ENCODE data around the gene SLC28A3.

Gene SLC28A3

DNA sequence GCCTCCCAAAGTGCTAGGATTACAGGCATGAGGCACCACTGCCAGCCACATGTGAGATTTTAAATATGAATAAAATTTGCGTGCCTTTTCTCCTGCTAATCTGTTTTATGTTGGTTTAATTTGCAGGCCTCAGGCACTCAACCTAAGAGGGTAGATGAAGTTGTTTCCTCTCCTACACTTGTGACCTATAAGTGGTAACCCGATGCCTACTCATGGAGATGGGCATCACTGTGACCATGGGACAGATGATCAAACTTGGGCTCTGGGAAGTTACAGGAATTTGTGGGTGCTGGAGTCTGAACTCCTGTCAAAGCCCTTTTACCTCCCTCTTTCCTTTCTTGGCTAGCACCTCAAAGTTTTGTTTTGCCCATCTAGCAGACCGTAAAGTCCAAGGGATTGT, 1.1 kb downstream of the SLC28A3 start:
- DNase-seq, result no peak

DNA sequence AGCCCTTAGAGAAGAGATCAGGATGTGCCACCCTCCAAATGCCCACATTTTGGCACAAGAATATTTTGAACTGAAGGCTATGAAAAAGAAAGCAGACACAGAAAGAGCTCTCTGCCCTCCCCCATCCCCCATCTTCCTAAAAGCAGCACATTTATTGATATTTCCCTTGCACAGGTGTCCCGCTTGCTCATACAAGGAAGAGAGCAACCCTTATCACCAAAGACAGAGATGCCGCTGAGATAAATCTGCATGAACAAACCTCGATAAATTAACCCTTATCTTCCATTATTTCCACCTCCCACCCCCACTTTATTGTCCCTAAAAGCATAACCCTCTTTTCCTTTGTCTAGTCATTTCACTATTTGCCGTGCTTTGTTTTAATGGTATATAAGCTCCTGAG, 1.8 kb downstream of the SLC28A3 start:
- DNase-seq, result no peak

DNA sequence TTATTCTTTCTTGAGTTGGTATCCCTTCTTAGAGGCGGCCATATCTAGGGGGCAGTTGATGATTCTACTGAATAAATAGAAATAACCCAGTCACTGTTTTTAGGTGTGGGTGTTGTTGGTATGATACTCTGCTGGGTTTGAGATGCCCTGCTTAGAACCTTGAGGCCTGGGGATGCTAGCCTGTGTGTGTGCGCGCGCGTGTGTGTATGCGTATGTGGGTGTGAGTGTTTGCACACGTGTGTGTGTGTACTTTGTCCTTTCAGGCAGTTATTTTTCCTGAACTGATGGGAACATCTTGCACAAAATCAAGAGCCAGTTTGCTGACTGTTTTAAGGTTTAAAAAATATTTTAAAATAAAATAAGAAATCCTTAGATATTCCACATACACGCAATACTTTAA, 3.3 kb downstream of the SLC28A3 start:
- DNase-seq, result no peak

DNA sequence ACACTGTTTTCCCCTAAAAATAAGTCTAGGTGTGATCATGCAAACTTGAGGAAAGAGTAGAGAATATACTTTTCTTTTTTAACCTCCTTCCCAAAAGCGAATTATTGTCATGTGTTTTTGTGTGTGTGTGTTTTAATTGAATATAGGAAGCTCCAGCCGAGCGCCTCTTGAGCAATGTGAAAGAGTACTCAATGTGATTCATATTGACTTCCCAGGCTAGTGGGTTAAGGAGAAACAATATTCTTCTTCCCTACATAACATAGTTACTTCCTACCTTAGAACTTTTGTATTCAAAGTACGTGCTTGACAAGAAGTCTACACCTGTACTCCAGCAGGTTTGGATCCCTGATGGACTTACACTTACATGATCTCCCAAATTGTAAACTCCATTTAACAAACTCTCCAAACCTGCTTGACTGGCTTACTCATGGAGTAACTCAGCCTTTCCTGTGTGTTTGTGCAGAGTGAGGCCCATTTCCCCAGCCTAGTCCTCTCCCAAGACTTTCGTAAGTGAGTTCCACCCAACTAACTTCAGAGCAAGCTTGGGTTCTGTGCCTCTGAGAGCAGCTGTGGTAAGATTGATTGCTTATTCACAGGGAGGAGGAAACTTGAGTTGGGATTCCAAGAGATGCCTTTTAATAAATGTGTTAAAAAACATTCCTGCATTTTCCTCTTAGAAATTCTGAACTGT, 9.3 kb downstream of the SLC28A3 start:
- no peak for DNase-seq

DNA sequence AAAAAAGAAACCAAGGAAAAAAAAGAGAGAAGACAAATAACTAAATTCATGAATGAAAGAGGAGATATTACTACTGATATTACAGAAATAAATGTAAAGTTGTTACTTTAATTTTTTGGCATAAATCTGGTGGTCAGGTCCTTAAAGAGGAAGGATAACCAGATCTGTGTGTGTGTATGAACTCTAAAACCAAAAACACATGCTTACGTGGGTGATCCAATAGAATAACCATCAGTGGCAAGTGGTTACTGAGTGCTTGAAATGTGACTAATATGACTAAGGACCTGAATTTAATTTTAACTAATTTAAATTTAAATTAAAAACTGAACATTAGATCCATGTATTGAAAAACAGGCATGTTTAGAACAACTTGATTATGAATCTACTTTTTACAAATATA, 10.3 kb downstream of the SLC28A3 start:
- DNase-seq, result no peak

DNA sequence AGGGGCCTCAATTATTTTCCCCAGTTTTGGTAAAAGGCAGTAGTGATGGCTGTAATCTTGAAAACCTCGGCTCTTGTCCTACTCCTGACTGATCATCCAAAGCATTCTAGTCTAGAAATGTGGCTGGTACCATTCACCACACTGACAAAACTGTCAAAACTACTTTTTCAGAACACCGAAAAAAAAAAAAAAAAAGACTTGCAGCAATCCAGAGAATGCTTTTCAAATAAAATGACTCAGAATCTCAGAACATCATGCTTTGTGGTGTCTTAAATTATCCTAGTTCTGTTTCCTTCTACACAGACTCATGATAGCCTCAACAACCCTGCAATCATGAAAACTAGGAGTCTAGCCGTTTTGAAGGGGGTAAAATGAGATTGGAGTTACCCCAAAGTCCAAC, 13.4 kb downstream of the SLC28A3 start:
- DNase-seq, result no peak

DNA sequence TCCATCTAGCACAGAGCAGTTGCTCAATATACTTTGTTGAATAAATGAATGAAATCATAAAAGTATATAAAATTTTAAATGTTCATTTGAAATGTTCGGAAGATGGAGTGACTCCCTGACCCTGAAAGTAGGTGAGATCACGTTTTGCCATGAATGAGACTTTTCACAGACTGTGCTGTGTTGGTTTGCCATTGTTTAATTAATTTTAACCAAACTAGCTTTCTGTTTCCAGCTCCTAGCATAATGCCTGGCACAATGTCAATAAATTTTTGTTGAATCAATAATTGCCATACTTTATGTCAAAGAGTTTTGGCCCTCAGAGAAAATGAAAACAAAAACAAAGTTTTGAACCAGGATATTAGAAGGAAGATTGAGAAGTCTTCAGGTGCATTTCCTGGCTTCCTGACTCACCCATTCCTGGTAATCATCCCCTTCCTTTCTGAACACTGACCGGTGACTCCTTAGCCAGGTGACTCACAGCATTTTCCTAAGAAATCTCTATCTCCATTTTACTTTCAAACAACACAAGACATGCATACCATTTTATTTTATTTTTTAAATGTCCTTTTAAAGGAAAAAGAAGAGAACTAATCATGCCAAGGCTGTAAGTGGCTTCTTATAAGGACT, 15.1 kb downstream of the SLC28A3 start:
- no peak for DNase-seq

DNA sequence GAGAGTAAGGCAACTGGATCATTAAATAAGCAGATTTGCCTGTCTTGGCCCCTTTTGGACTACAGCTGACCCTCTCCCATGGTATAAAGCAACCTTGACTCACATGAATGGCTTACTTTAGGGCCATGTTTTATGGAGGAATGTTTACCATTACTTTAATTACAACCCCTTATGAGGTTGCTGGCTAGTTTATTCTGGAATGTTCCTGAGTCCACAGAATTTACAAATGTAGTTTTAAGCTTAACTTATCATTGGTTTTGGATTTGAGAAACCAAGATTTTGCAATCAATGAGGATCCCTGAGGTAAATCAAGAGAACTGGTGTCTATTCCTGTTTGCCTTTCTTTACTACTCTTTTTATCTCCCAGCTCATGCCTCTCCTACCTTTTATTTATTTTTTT, 15.7 kb downstream of the SLC28A3 start:
- DNase-seq, result no peak

DNA sequence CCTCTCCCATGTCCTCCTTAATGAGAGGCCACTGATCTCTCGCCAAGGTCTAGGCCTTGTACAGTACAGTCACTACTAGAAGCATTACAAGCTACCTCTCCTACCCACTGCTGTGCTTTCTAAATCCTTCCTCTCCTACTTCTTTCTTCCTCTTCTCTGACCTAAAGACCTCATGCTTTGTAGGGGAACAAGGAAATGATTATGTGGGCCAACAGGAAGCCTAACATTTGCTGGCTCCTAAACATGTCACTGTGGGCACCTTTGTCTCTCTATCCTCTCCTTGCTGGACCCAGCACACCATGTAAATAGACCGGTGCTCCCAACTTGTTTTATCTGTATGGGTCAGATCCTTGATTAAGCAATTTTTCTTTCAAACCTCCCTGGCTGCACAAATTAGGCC, 16.7 kb downstream of the SLC28A3 start:
- no peak for DNase-seq

DNA sequence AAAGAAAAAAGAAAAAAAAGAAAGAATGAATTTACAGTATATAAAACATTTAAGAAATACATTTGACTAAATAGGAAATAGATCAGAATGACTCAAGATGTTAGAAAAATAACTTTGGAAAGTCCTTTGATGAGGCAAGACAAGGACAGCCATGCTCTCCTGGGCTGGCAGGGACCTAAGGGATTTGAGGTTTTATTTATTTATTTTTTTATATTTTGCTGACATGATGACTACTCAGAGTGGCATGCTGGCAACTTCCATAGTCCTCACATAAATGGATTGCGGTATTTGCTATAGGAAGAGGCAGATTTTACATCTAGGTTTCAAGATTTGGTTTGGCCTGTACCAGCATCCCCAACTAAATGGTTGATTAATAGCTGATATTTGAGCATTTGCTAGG, 17.7 kb downstream of the SLC28A3 start:
- no peak for DNase-seq

DNA sequence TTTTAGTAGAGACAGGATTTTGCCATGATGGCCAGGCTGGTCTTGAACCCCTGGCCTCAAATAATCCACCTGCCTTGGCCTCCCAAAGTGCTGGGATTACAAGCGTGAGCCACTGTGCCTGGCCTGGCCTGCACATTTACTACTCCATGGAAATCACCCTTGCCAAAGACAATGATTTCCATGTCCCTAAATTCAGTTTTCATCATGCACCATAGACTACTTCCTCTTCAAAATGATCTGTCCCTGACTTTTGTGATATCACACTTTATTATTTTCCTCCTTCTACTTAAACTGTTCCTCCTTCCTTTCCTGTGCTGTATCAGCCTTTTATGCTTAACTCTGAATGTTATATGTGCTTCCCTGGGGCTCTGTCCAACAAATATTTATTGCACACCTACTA, 20.3 kb downstream of the SLC28A3 start:
- DNase-seq, result no peak

DNA sequence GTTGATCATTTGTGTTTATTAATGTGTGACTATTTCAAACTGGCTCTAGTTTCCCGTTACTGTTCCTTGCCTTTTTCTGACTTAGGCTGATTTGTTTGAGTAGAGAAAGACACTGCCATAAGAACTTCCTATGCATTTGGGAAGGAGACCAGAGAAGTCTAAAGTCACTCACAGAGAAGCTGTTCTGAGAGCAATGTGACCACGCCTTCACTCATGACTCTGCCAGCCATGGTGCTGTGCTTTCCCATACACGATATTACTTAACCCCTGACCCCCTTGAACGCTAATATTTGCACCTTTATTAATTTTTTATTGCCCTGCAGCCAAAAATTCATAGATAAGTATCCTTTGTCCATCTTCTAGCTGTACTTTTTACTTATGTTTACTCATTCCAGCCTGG, 20.9 kb downstream of the SLC28A3 start:
- DNase-seq, result no peak

DNA sequence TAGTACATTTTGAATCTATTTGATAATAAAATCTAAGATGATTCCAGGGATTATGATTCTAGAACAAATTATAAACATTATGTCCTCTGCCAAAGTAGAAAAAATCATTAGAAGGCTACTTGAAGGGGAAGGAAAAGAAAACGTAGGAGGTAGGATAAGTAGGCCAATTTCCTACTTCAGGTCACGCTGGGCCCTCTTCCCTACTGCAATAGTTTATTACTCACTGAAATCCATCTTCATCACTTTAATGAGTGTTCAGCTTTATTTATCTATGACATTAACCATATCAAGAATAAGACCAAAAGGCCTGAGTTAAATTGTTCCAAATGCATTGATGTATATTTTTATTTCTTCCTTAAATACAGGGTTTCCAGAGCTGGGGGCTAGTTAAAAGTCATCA, 21.6 kb downstream of the SLC28A3 start:
- DNase-seq, result no peak

DNA sequence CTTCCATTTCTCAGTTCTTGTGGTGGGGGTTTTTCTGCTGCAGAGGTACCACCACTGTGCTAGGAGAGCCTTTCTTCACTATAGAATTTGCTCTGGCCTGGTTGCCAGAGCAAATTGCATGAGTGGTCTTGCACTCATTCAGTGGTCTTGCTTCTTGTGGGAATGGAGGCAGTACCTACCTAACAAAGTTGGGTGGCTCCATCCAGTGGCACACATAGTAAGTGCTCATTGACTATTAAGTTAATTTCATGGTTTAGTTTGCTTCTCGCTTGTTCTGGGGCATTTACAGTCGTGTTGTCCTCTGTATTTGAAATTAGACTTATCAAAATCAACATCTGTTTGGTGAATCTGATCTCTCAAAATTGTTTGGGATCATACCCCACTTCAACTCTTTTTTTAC, 23.0 kb downstream of the SLC28A3 start:
- no peak for DNase-seq

DNA sequence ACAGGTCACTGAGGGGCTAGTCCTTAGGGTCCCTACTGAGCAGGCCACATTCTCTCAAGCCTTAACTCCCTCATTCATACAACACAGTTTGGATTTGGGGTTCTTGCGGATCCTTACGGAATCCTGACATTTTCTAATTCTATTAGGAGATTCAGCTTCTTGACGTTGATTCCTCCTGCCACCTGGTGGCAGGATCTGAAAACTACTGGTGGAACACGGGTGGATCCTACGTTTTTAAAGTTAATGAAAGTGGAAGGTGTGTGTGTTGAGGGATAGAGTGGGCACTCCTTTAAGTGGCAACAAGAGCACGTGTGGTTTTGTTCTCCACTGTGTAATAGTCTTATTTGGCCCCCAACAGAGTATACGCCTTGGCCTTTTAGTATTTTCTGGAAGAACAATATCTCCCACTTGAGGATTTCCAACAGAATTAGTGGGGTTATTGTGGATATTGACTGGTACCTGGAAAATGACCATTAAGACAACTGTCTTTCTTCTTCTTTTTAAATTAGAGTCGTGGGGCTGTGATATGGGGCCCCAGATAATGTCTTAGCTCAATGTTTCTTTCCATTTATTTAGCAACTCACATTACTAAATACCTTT, 25.2 kb downstream of the SLC28A3 start:
- DNase-seq, result peak; percentile 36

DNA sequence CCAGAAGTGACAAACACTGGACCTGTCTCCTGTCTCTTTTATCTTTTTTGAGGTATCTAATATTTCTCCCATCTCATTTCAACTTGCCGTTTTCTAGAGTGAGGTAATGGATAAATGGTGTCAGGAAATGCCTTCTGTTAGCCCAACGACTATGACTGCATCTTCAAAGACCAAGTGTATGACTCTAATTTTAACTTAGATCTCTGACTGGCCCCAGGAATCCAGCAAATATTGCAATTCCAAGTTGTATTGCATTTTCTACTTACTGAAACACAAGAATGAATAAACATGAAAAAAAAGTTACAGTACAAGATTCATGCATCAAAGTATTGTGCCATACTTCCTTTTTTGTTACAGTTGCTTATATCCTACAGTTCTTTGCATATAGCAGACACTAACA, 26.3 kb downstream of the SLC28A3 start:
- no peak for DNase-seq

DNA sequence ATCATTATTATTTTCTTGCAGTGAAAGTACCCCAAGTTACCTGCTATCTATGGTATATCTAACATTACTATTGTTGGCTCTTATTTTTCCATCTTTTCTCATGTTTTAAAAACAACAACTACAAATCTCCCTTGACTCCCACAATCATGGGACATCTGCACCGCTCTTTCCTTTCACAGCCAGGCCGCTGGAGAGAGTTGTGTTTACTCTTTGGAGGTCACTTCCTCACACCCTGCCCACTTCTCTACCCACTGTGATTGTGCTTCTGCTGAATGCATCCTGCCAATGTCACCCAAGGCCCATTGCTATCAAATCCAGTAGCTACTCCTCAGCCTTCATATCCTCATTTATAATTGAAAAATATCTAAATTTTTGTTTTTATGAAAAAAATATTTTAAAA, 29.7 kb downstream of the SLC28A3 start:
- DNase-seq, result no peak

DNA sequence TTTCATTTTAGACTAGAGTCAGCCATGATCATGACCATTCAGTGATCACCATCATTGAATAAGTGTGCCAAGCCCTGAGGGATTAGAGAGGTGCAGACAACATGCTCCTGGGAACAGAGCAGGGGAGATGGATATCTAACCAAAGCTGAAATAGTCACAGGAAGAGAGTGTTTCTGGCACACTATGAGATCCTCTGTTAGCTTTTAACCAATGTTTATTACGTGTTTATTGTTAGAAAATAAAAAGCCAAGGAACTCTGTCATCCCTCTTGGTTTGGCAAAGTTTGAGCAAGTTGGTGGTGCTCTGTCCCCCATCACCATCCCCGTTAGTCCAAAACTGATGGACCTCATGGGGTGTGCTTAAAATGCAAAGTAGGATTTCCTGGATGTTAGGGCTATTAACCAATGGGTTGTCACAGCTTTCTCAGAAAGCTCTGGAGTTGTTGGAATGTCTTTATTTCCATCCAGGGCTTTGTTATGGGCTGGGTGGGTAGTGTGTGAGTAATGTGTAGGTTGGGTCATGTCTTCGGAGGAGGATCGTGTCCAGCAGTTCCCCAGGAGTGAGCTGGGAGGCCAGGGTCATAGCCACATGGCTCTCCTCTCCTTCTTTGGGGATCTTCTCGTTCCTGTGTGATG, 34.9 kb downstream of the SLC28A3 start:
- no peak for DNase-seq

DNA sequence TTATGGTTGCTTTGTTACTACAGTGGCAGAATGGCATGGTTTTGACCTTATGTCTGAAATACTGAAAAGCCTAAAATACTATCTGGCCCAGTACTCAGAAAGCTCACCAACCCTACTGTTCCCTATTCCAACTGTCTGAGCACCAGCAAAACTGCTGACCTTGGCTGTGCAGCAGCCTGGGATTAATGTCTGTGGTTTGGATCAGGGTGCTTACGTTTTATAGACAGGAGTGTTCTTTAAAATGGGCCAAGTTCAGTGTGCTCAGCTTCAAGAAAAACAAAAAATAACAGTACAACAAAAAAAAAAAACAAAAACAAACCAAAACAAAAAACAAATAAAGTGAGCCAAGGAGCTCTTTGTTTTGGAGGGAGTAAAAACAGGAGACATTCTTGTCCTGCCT, 36.4 kb downstream of the SLC28A3 start:
- no peak for DNase-seq

DNA sequence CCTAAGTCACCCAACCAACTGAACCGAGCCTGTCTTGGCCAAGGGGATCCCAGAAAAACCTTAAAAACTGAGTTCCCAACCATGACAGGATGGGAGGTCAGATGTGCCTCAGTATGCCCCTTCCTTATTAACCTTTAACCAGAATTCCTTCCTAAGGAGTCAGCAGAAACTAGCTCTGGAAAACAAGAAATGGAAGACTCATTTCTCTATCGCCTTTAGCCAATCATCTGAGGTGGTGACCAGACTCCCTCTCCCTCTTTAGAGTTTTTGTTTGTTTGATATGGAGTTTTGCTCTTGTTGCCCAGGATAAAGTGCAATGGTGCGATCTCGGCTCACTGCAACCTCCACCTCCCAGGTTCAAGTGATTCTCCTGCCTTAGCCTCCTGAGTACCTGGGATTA, 37.5 kb downstream of the SLC28A3 start:
- DNase-seq, result no peak

DNA sequence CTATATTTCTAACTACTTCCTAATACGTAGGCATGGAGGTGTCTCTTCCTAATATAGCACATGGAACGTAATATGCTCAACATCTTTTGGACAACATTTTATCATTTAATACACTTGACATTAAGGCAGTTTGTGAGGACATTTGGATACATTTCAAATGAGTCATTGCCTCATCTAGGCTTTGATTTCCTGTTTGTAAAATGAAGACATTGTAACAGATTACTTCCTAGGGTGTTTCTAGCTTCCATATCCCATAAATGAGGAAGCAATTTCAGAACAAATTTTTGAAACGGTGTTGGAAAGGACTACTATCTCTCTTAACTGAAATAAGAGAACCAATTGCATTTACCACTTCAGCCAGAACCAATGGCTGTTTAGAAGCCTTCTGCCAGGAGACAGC, 38.7 kb downstream of the SLC28A3 start:
- no peak for DNase-seq

DNA sequence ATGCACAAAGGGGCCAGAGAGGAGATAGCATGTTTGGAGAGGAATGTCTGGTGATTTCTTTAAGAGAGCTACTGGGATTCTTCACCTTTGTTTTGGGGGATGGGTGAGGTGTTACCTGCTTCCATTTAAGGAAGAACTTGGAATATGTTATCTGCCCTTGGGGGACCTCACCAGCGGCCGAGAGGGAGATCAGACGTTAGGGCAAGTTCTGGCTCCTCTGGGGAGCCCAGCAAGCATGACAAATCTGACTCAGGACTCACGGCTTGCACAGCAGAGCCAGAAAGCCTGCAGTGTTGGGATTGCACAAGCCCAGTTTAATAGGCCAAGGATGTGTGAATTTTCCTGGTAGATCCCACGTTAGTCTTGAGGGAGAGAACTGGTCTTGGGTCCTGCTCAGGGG, 40.3 kb downstream of the SLC28A3 start:
- DNase-seq, result no peak

DNA sequence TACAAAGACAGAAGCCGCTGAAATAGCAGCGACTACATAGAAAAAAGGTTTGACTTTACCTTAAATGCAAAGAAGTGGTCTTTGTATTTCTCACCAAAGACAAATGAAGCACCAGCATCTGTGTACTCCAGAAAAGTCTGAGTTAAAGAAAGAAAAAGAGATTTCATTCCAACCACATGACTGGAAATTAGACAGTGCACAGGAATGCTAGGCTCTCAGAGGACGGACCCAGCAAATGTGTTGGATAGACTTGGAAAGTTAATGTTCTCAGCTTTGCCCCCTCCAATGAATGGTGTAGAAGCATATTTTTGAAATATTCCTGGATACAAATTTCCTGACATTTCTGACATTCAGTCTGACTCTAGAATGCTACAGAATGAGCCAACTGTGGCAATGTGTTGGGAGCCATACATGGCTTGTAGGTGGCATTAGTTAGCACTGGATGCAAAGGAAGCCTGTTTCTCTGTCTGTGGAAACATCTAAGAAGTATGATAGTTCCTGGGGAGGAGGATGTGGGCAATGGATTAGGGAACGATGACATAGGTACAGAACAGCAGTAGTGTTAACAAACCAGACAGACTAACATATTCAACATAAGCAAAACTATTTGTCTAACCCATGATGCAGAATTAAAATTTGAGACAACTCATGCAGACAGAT, 43.3 kb downstream of the SLC28A3 start:
- DNase-seq, result no peak
